LNCAP (cell line): ENCODE results near the gene NUDT7.

ENCODE experiments used
- CTCF ChIP-seq: fragments of 450-650 bp; IDR thresholded peaks from 2 replicates; pipeline ENCODE4 v1.5.1; 2017; ENCODE audit warnings: mild to moderate bottlenecking

The NUDT7 gene

GRCh38 chr16:77762262-77762661 is 39.9 kb downstream of the NUDT7 start:
- TF ChIP-seq CTCF = no peak

GRCh38 chr16:77763994-77764393 is 41.7 kb downstream of the NUDT7 start:
- TF ChIP-seq CTCF = no peak

GRCh38 chr16:77767211-77767610 is 44.9 kb downstream of the NUDT7 start:
- TF ChIP-seq CTCF = no peak

- no peak for TF ChIP-seq CTCF
Measured at GRCh38 chr16:77767826-77768225, 45.5 kb downstream of the NUDT7 start.

- TF ChIP-seq CTCF = no peak
Measured at GRCh38 chr16:77775911-77776909, 53.9 kb downstream of the NUDT7 start.

GRCh38 chr16:77777745-77778144 is 55.4 kb downstream of the NUDT7 start:
- no peak for TF ChIP-seq CTCF

- no peak for TF ChIP-seq CTCF
Measured at GRCh38 chr16:77780378-77780837, 58.1 kb downstream of the NUDT7 start.
